Stimulated activated naive CD4-positive, alpha-beta T cell (primary cell): Measurements from ENCODE around the gene MAP3K14.
"Not testable (repeated sequence)": the region's sequence is repeated elsewhere in the genome, so short reads cannot be mapped to it uniquely, and the experiment has no call there.

Experiments
- DNase-seq, 6 experiments: peaks; one replicate each; lab custom pipeline; 2025; lab: John Stamatoyannopoulos, UW

Gene MAP3K14

DNA sequence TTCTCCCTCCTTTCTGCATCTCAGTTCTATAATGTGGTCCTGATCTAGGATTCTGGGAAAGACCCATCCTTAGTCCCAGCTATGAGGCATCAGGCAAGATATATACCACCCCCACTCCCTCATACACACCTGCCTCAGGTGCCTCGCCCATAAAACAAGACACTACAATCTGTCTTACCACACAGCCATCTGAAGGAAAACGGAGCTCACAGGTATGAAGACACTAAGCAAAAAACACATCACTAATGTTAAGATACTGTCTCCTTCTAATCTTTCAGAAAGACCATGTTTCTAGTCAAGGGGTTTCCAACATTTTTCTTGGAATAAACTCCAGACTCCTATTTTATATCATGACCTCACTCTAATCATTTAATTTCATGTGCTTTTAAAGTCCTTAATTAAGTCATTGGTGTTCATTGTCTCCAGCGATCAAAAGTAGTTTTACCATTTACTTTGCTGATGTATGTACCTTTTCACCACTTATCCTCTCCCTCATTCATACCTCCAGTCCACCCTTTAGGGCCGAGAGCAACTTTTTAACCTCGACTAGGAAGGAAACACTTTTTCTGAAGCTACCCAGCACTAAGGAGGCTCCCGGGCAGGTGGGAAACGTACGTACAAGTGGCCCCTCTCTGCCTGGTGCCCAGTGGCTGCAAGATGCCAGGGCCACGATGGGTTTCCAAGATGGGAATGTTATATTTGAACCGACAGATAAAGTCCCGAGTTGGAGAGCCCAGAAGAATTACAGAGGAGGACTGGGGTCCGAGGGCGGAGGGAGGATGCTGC is 979 bp downstream of the MAP3K14 start:
- peak in 2 of 6 experiments; percentile 10 to 43 for DNase-seq

DNA sequence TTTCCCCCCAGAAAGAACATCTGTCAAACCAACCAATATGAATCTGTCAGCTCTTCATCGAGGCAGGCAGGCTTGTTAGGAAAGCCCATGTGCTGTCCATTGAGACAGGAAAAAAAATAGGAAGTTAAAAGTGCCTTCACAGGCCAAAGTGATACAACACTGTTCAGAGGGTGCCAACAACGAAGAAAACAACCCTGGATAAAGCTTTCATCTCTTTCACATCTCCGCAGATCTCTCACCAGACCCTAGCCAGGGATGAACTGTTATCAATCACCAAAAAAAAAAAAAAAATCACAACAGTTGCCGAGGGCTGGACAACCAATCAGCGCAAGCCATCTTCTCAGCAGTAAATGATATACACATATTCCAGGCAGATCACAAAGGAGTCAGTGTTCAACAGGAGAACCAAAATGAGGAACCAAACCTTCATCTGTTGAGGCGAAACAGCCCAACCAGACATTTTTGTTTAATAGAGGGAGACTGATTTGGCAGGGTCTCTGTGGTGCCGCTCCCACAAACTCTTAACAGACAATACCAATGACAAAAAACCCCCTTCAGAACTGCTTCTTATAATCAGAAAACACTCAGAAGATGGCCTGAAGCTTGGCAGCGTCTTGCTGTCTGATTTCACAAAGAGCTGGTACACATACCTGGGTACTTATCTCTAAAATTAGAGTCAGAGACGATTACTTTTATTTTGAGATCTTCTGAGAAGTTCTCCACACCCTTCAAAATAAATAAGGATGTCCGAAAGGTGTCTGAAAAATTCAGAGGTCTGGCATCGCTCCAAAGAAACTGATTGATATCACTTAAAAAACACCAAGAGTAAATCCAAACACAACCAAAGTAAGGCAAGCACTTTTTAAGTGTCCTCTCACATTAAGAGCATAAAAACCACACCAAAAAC is 1.8 kb downstream of the MAP3K14 start:
- peak in 2 of 6 experiments; percentile 17 to 28 for DNase-seq

DNA sequence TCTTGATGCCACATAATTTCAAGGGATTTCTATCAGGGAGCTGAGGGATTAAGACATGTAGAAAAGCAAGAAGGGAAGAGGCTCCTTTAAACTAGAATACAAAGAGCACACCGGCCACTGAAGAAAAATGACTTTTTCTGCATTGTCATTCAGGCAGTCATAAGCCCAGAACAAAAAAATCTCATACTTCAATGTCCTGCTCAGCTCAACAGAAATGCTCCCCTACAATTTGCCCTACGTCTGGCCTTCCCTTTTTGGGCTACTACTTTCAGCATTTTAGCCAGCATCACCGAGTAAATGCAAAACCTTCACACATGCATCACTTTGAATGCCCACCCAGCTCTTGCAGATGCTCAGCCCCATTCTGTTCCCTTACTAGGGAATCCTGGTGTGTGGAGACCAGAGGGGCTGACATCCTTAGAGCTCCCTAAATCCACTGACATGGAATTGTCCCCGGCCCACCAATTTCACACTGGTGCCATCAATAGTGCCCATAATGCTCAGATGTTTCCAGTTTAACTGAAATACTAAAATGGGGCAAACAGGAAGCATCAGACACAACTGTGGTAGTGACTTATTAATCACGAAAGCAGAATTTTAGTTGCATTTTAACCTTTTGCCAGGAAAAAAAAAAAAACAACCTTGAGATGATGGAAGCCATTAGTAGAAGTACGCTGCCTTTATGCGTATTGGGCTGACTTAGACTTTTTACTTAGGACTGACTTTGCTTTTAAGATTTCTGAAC is 2.7 kb downstream of the MAP3K14 start:
- DNase-seq: no peak

DNA sequence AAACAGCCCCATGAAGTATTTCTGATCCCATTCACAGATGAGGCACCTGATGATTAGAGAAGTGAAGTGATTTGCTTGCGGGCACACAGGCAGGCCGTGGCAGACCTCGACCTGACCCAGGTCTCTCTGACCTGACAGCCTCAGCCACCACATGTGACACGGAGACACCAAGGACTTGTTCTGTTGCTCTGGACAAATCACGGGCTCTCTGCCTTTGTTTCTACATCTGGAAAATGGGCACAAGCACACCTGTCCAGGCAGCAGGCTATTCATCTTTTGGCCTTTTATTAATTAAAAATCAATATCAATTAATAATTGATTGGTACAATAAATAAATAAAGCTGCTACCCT is 3.4 kb downstream of the MAP3K14 start:
- DNase-seq: no peak

DNA sequence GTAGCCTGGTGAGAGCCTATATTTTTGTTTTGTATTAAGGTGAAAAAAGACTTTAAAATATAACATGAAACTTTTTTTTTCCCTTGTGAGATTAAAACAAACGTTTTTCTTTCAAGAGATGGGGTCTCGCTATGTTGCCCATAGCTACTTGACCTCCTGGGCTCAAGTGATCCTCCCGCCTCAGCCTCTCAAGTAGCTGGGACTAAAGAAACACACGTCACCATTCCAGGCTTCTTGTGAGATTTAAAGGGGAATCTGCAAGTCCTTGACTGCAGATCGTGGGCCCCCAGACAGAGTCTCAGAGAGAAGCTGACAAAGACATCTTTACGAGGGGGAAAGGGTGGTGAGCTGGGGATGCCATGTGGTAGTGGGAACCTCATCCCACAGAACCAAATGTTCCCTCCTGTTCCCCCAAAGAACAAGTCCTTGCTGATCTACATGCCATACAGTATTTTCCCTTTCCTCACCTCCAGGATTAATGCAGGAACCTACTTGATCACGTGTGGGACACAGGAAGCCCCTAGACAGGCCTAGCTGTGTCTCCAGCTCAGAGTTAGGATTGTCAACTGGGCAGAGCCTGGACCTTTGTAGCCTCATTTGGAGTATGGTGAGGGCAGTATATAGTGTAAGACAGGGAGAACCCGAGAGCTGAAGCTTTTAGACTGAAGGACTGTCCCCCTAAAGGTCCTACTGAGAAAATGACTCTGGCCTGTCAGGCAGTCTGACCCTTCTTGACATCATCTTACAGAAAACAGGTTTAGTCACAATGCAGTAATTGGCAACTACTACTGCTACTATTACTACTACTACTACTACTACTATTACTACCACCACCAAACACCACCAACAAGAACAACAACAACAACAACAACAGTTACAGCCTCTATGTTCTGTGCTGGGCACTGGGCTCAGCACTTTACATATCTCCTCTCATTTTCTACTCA is 4.1 kb downstream of the MAP3K14 start:
- DNase-seq: peak in 2 of 6 experiments; percentile 23 to 33

DNA sequence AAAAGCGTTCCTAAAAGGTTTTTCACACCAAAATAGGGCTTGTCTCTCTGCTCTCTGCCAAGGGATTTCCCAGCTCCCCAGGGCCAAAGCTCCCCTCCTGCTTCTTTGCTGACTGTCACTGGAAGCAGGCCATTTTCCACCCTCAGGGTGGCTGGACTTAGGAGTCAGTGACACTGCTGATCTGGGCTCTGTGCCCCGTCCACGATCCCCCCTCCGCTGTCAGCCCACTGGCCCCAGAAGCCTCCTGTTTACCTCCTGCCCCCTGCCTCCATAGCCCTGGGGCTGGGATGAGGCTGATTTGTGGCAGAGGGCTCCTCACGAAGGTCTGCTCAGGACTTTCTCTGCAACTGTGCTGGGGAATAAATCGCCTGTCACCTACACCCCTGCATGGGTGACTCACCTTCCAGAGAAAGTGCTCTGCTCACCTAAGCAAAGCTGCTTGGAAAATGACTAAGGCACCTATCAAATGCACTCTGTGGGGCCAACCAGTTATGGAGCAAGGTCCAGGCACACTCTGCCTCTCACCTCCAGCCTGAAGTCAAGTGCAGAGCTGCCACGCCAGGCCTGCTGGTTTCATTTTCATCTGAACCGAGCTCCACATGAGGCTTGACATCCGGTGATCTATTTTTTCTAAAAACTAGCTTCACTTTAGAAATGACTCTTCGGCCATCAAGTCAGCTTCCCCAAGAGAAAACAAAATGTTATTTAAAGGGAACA is 4.9 kb downstream of the MAP3K14 start:
- DNase-seq: peak; percentile 20 to 59 (median 40)

DNA sequence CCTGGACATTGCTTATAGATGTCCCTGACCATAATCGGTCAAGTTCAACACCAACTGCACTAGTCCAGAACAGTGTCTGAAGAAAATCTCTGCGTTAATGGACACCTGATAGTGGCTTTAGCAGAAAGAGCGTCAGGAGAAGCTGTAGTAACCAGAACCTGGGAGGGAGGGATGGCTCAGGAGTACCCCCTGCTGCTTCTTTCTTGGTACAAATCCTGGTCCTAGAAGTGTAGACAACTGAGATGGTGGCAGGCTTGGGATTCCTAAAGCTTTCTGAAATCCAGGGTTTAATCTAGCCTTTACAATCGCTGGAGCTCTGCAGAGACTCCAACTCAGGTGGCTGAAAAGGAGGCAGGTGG is 5.4 kb downstream of the MAP3K14 start:
- no peak for DNase-seq

DNA sequence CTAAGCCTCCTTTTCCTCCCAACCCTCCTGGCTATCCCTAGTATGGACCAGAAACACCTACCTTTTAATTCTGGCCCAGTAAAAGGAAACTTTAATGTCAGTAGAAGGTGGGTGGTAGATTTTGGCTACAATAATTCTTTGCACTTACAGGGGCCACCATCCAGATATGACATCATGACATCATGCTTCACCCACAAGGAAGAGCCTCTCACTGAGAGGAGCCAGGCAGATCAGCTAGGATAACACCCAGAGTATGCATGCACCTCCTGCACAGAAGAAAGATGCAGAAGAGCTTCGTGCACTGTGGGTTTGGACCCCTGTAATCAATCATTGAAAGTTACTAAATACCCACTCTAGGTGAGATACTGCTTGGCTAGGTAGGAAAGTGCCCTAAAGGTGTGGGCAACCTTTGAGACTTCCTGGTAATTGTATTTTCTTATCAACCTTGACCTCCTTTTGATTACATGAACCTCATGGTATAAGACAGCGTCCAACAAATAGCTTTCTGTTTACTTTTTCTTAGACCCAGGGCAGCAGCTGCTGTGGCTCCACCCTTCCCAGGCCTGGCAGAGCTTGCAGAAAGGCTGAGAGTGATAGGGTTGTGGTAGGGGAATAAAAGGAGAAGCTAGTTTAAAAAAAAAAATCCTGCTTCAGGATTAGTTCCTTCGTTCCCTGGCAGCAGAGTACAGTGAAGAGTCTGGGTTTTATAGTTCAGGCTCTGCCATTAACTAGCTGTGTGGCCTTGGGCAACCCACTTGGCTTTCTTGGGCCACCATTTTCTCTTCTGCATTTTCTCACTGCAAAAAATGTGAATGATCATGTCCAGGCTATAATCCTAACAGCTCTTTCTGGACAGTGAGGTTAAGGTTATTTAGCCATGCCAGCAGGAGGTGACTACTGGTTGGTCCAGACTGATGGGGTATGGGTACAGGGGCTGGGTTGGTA is 6.2 kb downstream of the MAP3K14 start:
- no peak for DNase-seq

DNA sequence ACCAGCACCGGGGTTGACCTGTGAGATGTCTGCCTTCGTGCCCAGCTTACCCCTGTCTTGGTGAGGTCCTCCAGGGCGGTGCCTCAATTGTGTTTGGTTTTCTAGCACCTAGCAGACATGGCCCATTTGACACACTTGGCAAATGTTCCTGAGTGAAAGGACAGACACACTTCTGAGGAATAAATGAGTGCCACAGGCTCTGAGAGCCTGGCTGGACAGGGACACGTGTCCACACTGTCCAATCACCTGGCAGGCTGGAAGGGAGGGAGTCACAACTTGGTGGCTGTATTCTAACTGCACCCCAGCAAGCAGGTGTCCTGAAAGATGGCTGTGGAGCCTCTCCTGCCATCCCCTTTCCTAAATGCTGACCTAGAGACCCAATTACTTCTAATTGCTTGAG is 7.4 kb downstream of the MAP3K14 start:
- no peak for DNase-seq

DNA sequence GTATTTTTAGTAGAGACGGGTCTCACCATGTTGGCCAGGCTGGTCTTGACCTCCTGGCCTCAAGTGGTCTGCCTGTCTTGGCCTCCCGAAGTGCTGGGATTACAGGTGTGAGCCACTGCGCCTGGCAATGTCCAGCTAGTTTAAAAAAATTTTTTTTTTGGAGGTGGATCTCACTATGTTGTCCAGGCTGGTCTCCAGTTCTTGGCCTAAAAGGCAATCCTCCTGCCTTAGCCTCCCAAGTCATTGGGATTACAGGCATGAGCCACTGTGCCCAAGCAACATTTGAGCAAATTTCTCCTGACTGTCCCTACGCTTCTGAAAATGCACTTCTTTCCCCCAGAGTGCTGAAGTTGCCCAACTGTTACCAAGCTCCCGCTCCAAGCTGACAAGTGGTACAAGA is 8.0 kb downstream of the MAP3K14 start:
- DNase-seq: no peak

DNA sequence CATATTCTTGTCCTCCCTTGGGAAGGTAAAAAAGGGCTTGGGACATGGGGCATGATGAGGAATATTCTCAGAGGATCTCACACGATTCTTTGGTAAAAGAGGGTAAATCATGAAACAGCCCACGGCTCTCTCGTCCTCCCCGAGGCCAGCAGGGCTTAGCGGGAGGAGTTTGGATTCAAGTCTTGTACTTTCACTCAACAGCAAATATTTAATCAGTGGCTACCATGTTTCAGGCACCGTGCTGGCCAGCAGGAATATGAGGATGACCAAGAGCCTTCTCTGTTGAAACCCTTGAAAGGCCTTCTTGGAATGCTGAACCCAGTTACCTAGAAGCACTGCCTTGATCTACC is 8.8 kb downstream of the MAP3K14 start:
- no peak for DNase-seq

DNA sequence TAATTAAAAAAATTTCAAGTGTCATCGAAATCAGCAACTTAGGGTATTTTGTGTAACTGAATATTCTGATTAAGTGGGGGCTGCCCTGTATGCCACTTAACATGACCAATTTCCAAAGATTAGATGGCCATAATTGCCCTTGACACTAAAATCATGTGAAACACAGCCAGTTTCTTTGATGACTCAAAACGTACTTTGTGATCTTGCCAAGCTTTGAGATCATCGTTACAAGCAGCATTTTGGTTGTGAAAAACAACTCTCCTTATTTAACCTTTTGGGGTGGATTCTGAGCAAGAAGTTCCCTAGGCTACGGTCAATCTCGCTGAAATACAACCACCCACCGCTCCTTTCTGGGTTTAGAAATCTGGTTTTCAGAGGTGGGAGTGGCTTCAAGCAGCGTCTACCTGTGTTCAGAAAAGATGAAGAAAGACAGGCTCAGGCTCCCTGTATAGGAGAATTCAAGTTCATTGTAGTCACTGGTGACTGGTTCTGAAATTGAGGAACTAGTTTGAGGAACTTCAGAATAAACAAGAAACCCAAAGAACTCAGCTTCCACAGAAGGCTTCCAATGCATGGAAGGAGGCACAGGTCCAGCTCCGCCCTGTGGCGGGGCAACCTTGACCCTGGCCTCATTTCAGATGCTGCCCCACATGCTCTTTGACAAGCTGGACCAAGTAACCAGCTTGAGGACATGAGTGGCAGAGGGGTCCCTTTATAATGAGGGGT is 9.4 kb downstream of the MAP3K14 start:
- peak in 3 of 6 experiments; percentile 3 to 48 (median 44) for DNase-seq

DNA sequence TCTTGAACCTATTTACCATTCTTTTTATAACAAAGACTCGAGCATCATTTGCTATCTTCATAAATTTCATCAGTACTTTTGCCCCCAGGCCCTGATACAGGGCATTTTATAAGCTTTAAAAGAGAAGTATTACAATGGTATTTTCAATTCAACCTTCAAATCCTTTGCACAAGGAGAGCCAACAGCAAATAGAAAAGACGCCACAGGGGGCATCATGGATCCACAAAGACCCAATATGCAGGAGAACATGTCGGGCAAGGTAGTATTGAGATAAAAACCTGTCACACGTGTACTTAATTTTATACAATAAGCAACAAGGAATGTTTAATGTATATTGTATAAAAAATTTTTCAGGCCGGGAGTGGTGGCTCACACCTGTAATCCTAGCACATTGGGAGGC is 10.2 kb downstream of the MAP3K14 start:
- DNase-seq: peak in 1 of 6 experiments; percentile 14

DNA sequence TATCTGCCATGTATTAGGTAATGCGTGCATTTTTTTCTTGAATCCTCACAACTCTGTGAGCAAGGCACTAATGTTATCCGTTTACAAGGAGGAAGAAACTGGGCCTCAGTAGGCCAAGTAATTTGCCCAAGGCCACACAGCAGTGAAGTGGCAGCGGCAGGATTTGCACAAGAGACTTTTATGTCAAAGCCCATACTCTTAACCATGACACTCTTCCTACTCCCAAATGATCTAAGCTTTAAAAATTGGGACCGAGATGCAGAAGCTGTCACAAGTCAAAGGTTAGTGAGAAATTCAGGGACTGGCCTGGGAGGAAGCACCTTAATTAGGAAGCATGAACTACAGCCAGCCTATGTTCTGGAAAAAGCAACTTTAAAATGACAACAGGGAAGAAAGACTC is 10.7 kb downstream of the MAP3K14 start:
- DNase-seq: no peak

DNA sequence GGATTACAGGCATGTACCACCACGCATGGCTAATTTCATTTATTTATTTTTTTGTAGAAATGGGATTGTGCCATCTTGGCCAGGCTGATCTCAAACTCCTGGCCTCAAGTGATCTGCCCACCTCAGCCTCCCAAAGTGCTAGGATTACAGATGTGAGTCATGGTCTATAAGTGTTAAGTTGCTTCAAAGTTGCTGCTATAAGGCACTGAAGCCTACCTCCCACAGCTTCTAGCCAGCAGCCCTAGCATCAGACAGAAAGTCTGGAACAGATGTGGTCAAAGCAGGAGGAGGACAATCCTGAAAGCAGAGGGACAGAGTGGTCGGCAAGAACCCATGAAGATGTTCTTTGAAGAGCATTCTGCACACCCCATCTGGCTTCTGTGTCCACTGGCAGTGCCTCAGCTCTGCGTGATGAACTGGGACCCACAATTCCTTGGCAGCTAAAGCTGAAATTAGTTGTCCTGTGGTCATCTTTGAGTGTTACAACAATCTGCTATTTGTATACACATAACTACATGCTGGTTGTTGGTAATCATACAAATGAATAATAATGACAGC is 11.2 kb downstream of the MAP3K14 start:
- no peak for DNase-seq

DNA sequence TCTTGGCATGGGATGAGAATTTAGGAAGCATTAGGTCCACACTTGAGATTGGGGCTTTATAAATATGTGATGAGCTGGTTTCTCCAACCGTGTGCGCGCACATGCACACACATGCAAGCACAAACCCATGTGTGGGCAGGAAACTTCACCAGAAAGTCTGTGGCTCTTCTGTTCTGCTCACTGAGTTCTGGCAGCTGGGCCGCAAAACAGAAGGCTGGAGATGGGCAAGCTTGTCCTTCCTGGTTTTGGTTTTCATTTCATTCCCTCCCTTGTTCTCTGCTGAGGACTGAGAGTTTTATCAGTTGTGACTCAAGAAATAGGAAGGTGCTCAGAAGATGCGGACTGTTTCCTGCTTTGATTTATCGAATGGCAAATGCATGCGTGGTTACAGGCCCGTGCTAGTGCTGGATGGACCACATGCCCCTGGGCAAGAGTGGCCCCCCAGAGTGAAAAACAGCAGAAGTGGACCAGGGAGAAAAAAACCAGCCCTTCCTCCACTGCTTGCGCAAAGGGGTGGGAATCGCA is 14.1 kb downstream of the MAP3K14 start:
- DNase-seq: no peak

DNA sequence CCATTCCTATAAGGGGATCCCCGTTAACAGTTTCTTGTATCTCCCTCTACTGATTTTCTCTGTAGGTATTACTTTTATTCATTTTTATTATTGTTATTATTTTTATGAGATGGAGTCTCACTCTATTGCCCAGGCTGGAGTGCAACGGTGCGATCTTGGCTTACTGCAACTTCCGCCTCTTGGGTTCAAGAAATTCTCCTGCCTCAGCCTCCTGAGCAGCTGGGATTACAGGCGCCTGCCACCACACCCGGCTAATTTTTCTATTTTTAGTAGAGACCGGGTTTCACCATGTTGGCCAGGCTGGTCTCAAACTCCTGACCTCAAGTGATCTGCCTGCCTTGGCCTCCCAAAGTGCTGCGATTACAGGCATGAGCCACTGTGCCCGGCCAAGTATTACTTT is 14.6 kb downstream of the MAP3K14 start:
- not testable (repeated sequence) for DNase-seq

DNA sequence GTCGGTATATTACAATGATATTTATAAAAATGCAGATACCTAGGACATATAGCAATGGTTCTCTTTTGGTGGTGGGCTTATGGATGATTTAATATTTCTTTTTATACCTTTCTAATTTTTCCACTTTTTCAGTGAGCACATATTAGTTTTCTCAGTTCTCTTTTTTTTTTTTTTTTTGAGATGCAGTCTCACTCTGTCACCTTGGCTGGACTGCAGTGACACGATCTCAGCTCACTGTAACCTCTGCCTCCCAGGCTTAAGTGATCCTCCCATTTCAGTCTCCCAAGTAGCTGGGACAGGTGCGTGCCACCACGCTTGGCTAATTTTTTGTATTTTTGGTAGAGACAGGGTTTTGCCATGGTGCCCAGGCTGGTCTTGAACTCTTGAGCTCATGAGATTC is 15.1 kb downstream of the MAP3K14 start:
- DNase-seq: no peak
